HCT116 (cell line): Measurements from ENCODE around the gene C11orf42. TPM values are rescaled to one million over a fixed set of nuclear protein-coding genes. Genes with fewer than 3 reads are reported as not detected.

Source experiments
- ATAC-seq: fragments of 200-7000 bp; cut with Tn5 transposase; 2 replicates; pipeline ENCODE4 v1.9.1; 2020; ENCODE audit warnings: mild to moderate bottlenecking, moderate library complexity
- BruUV-seq: library from RNA; stranded (reverse); fragments of 400-500 nt; replicated peaks from 2 replicates; lab custom pipeline; 2021; lab: Mats Ljungman, UMichigan
- CTCF ChIA-PET: fragments of 300-600 bp; sonication (Branson Sonifier 250); formaldehyde crosslinking; loops from one replicate; lab custom pipeline; 2021; ENCODE audit warnings: antibody characterized with exemption; lab: Charles Lee
- POLR2A ChIA-PET: fragments of 300-600, 350-600 bp; sonication (Branson Sonifier 250); formaldehyde crosslinking; loops from one replicate; lab custom pipeline; 2021; ENCODE audit warnings: antibody characterized with exemption; lab: Charles Lee
- RAD21 ChIA-PET, 2 experiments: fragments of 300-600 bp; sonication (Branson Sonifier 250); formaldehyde crosslinking; loops; one replicate each; lab custom pipeline; 2023; ENCODE audit warnings: low total read pairs in 2 of 2; ENCODE audit not compliant: uncharacterized antibody in 2 of 2, unreplicated experiment in 2 of 2, low non-redundant PET in 1 of 2; lab: Charles Lee
- DNase-seq: peaks from one replicate; pipeline ENCODE4 v3.0.0-alpha.2; 2010; ENCODE audit warnings: low read depth, low spot score
- H2AFZ ChIP-seq: fragments of 200-600 bp; shearing (Covaris generic), sonication (generic); 2 replicates; pipeline ENCODE4 v1.6.1; 2017; ENCODE audit warnings: low read depth, mixed run types, mixed read lengths, antibody characterized with exemption, low read length; ENCODE audit not compliant: poor library complexity, severe bottlenecking
- H3K27ac ChIP-seq: 2 replicates; pipeline ENCODE4 v1.5.1; 2012; ENCODE audit warnings: low read depth, low read length
- H3K27me3 ChIP-seq: fragments of 200-600 bp; sonication (generic); 2 replicates; pipeline ENCODE4 v1.6.1; 2016; ENCODE audit warnings: mixed run types, low read length, mixed read lengths; ENCODE audit not compliant: insufficient read depth
- H3K36me3 ChIP-seq, 2 experiments: fragments of 200-500 bp in 1 of 2; fragments of 200-600 bp in 1 of 2; sonication (Bioruptor generic) in 1 of 2; sonication (generic) in 1 of 2; 2 replicates each; pipeline versions ENCODE4 v1.5.1 to v1.6.1; 2014 to 2016; ENCODE audit warnings: low read length in 2 of 2, inconsistent platforms in 1 of 2, mixed read lengths in 1 of 2, mixed run types in 1 of 2; ENCODE audit not compliant: insufficient read depth in 2 of 2, control insufficient read depth in 1 of 2
- H3K4me1 ChIP-seq, 2 experiments: fragments of 200-600 bp in 1 of 2; sonication (generic) in 1 of 2; 2 replicates each; pipeline versions ENCODE4 v1.5.1 to v1.6.1; 2012 to 2017; ENCODE audit warnings: low read length in 2 of 2, inconsistent platforms in 1 of 2, mild to moderate bottlenecking in 1 of 2, mixed read lengths in 1 of 2, mixed run types in 1 of 2, moderate library complexity in 1 of 2; ENCODE audit not compliant: insufficient read depth in 2 of 2, control insufficient read depth in 1 of 2
- H3K4me2 ChIP-seq: fragments of 200-600 bp; sonication (generic); 2 replicates; pipeline ENCODE4 v1.6.1; 2017; ENCODE audit warnings: mixed run types, low read length, mixed read lengths
- H3K4me3 ChIP-seq, 2 experiments: fragments of 200-600 bp in 1 of 2; sonication (generic) in 1 of 2; replicated peaks in 1 of 2; 2 replicates each; pipeline ENCODE4 v1.5.1; 2011 to 2016; ENCODE audit warnings: low read length in 2 of 2, control low read depth in 1 of 2, low read depth in 1 of 2, mild to moderate bottlenecking in 1 of 2, mixed read lengths in 1 of 2, mixed run types in 1 of 2
- H3K79me2 ChIP-seq: fragments of 200-600 bp; sonication (generic); 2 replicates; pipeline ENCODE4 v1.6.1; 2017; ENCODE audit warnings: mild to moderate bottlenecking, mixed run types, low read length, moderate library complexity, mixed read lengths; ENCODE audit not compliant: insufficient read depth
- H3K9ac ChIP-seq: fragments of 200-600 bp; sonication (generic); 2 replicates; pipeline ENCODE4 v1.6.1; 2016; ENCODE audit warnings: low read length, mixed read lengths
- H3K9me2 ChIP-seq: fragments of 200-600 bp; sonication (generic), shearing (Covaris generic); 2 replicates; pipeline ENCODE4 v1.6.1; 2017; ENCODE audit warnings: mixed run types, mild to moderate bottlenecking, moderate library complexity; ENCODE audit not compliant: insufficient read depth
- H3K9me3 ChIP-seq, 2 experiments: fragments of 200-500 bp in 1 of 2; fragments of 200-600 bp in 1 of 2; sonication (Bioruptor generic) in 1 of 2; sonication (generic) in 1 of 2; 2 replicates each; pipeline ENCODE4 v1.6.1; 2014 to 2017; ENCODE audit warnings: low read length in 2 of 2, mixed read lengths in 2 of 2, inconsistent platforms in 1 of 2, low read depth in 1 of 2, mild to moderate bottlenecking in 1 of 2, mixed run types in 1 of 2, moderate library complexity in 1 of 2; ENCODE audit not compliant: control insufficient read depth in 1 of 2, insufficient read depth in 1 of 2
- H4K20me1 ChIP-seq: fragments of 200-600 bp; sonication (generic), shearing (Covaris generic); 2 replicates; pipeline ENCODE4 v1.6.1; 2017; ENCODE audit warnings: mixed run types, mild to moderate bottlenecking, moderate library complexity; ENCODE audit not compliant: insufficient read depth
- CBX3 ChIP-seq: IDR thresholded peaks from 2 replicates; pipeline ENCODE4 v1.6.1; 2012; ENCODE audit warnings: low read depth
- CEBPB ChIP-seq: IDR thresholded peaks from 2 replicates; pipeline ENCODE4 v1.6.1; 2012; ENCODE audit warnings: low read depth
- CTCF ChIP-seq, 3 experiments: fragments of 200-600 bp in 1 of 3; sonication (generic) in 1 of 3; IDR thresholded peaks in 2 of 3; conservative IDR thresholded peaks in 1 of 3; 2 replicates each; pipeline ENCODE4 v1.5.1; 2012 to 2017; ENCODE audit warnings: low read depth in 2 of 3, low read length in 2 of 3, antibody characterized with exemption in 1 of 3, borderline replicate concordance in 1 of 3, control low read depth in 1 of 3, mild to moderate bottlenecking in 1 of 3, mixed read lengths in 1 of 3, mixed run types in 1 of 3, moderate library complexity in 1 of 3; ENCODE audit not compliant: insufficient read depth in 1 of 3
- EGR1 ChIP-seq: IDR thresholded peaks from 2 replicates; pipeline ENCODE4 v1.6.1; 2012; ENCODE audit warnings: low read depth
- ELF1 ChIP-seq: IDR thresholded peaks from 2 replicates; pipeline ENCODE4 v1.6.1; 2012; ENCODE audit warnings: low read depth, borderline replicate concordance
- EZH2 ChIP-seq: fragments of 200-600 bp; sonication (generic); IDR thresholded peaks from 2 replicates; pipeline ENCODE4 v1.6.1; 2017; ENCODE audit warnings: antibody characterized with exemption, mixed run types
- EZH2phosphoT487 ChIP-seq: fragments of 200-600 bp; IDR thresholded peaks from 2 replicates; pipeline ENCODE4 v1.6.1; 2018; ENCODE audit warnings: antibody characterized with exemption, borderline replicate concordance
- FOSL1 ChIP-seq: IDR thresholded peaks from 2 replicates; pipeline ENCODE4 v1.6.1; 2012; ENCODE audit warnings: low read depth
- POLR2A ChIP-seq: IDR thresholded peaks from 2 replicates; pipeline ENCODE4 v1.7.0; 2011; ENCODE audit warnings: borderline replicate concordance; ENCODE audit not compliant: insufficient read depth, insufficient read length; ENCODE audit errors: extremely low read depth
- POLR2AphosphoS5 ChIP-seq: IDR thresholded peaks from 2 replicates; pipeline ENCODE4 v1.6.1; 2011; ENCODE audit warnings: mild to moderate bottlenecking, low read depth, low read length, moderate library complexity
- REST ChIP-seq: IDR thresholded peaks from 2 replicates; pipeline ENCODE4 v1.6.1; 2012; ENCODE audit warnings: low read depth
- SP1 ChIP-seq: IDR thresholded peaks from 2 replicates; pipeline ENCODE4 v1.6.1; 2012; ENCODE audit warnings: low read depth
- SRF ChIP-seq: IDR thresholded peaks from 2 replicates; pipeline ENCODE4 v1.6.1; 2012; ENCODE audit warnings: low read depth
- ZBTB33 ChIP-seq: IDR thresholded peaks from 2 replicates; pipeline ENCODE4 v1.6.1; 2011; ENCODE audit warnings: mild to moderate bottlenecking, low read length, moderate library complexity; ENCODE audit not compliant: insufficient replicate concordance; ENCODE audit errors: extremely low read depth
- ZNF274 ChIP-seq: fragments of 200-500 bp; sonication (Bioruptor generic); IDR thresholded peaks from 2 replicates; pipeline ENCODE4 v1.6.1; 2014; ENCODE audit warnings: mild to moderate bottlenecking, low read depth, low read length, inconsistent platforms
- intact Hi-C: fragments of 100-400 bp; cut with micrococcal nuclease; formaldehyde crosslinking; loops from 2 replicates; pipeline ENCODE4 v1.10.0; 2022
- total RNA-seq: library from RNA; stranded (reverse); gene quantifications from one replicate; pipeline ENCODE4 v1.2.1, GENCODE V29; 2021; ENCODE audit not compliant: unreplicated experiment

The C11orf42 gene
- total RNA-seq, 1 experiment from 2014 or later, result not detected

GRCh38 chr11:6260207-6260726 is 54.9 kb downstream of the C11orf42 start:
- H2AFZ ChIP-seq, result no peak overlapping the region
- no peak overlapping the region for H3K9ac ChIP-seq
- H3K9me2 ChIP-seq, result no peaks in the 10 kb centered on the region
- ATAC-seq, result no peak
- ChIA-PET CTCF (interaction anchor here (3.2 kb wide), 1 partner anchor 9 kb away, joined by 13 read pairs; no protein-coding TSS in a partner anchor), POLR2A (no interaction called here), RAD21 (no interaction called here)
- no peak overlapping the region for H3K4me3 ChIP-seq
- TF ChIP-seq CBX3 (no peak), REST (no peak), FOSL1 (no peak), SP1 (no peak), SRF (no peak), EGR1 (no peak), POLR2A (no peak), ELF1 (no peak), CTCF (IDR thresholded peaks at IDR 0.05 in 2 of 3, conservative IDR thresholded peaks at IDR 0.05 in 1 of 3; ENCODE audit: borderline replicate concordance in 1 of 3, insufficient read depth in 1 of 3, low read depth in 2 of 3, low read length in 2 of 3) (no peak), ZBTB33 (no peak), ZNF274 (no peak), POLR2AphosphoS5 (no peak), CEBPB (no peak), EZH2 (no peak), EZH2phosphoT487 (no peak)
- BruUV-seq, result no TSS peak
- H3K36me3 ChIP-seq, result no peaks in the 10 kb centered on the region
- H4K20me1 ChIP-seq, result no peaks in the 10 kb centered on the region
- H3K9me3 ChIP-seq, result no peaks in the 10 kb centered on the region
- intact Hi-C loops, result no loop called here
- no peak overlapping the region for H3K4me2 ChIP-seq
- H3K79me2 ChIP-seq, result no peaks in the 10 kb centered on the region
- H3K27ac ChIP-seq, result no peak overlapping the region
- no peaks in the 10 kb centered on the region for H3K4me1 ChIP-seq
- peaks cover 88% of the 10 kb centered on the region for H3K27me3 ChIP-seq
- DNase-seq, result no peak
